ENCODE results near the gene SLAMF1.

DNA sequence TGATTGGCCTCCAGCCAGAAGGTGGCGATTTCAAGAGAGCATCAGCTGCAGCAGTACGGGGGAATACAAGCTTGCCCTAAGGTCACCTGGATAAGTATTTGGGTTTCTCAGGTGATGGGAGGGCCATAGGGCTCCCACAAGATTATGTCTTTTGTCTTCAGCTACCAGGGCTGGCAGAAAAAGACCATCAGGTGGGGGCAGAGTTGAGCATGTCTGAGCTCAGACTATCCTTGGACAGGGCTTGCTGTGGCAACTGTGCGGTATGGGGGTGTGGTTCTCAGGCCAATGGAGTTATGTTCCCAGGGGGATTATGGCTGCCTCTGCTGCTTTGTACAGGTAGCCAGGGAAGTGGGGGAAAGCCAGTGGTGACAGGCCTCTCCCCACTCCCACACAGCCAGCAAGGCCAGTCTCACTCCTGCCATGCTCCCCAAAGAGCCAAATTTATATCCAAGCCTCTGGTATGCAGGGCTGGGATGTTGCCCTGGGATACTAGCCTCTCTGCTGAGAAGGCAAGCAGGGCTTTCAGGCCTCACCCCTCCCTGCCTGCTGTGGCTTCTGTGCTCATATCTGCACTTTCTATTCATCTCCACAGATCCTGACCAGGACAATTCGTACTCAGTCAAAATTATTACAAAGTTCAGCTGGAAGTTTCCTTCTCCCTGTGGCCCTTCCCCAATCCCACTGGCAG, 40.9 kb downstream of the SLAMF1 start:
- TF ChIP-seq POLR2A (IDR thresholded peaks at IDR 0.05) (no peak), CTCF (IDR thresholded peaks at IDR 0.05) (no peak)

Data from body of pancreas (tissue), 4 donors.